Measurements from ENCODE around the gene QRFP. TPM values are rescaled to one million over a fixed set of nuclear protein-coding genes. Genes with fewer than 3 reads are reported as not detected.

Gene QRFP
- total RNA-seq, 1 experiment from 2014 or later = not detected

DNA sequence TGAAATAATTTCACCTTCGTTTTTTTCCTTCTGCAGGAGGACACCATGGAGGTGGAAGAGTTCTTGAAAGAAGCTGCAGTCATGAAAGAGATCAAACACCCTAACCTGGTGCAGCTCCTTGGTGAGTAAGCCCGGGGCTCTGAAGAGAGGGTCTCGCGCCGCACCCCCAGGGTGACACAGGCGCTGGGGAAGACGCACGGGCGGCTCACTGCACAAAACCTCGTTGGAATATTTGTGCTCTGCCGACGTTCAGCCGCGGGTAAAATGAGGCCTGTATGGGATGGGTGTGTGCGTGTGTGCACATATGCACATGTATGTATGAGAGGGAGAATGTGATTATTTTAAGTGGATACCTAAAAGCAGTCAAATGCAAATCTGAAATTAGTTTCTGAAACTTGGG, 24.5 kb downstream of the QRFP start:
- Mint-ChIP-seq H3K4me1 (no peaks in the 10 kb centered on the region), H3K27me3 (ENCODE audit: low read depth) (no peaks in the 10 kb centered on the region), H3K36me3 (ENCODE audit: insufficient read depth in 1 of 3, low read depth in 3 of 3) (peaks cover 46 to 76% (median 74%) of the 10 kb centered on the region in 3 experiments), H3K9me3 (no peaks in the 10 kb centered on the region), H3K4me3 (no peak overlapping the region), H3K27ac (no peak overlapping the region)
- H3K27me3 ChIP-seq (ENCODE audit: insufficient read depth, low read length) = no peaks in the 10 kb centered on the region
- H3K79me2 ChIP-seq (ENCODE audit: insufficient read depth, low read length) = no peaks in the 10 kb centered on the region
- H3K56ac ChIP-seq (ENCODE audit: insufficient read length, low read depth, low read length) = no peak overlapping the region
- no peak overlapping the region for H2AFZ ChIP-seq (ENCODE audit: low read length)
- no peaks in the 10 kb centered on the region for H3K79me1 ChIP-seq (ENCODE audit: insufficient read depth, low read depth, low read length, poor library complexity, severe bottlenecking)
- WGBS (ENCODE audit: extremely low coverage, insufficient read length, low lambda C conversion rate) = no CpG with 5 or more reads among the region's 15 CpGs
- no peak overlapping the region for H3K14ac ChIP-seq (ENCODE audit: insufficient read depth, low read length)
- no peak overlapping the region for H4K91ac ChIP-seq (ENCODE audit: insufficient read length, low read depth, low read length)
- H3K9me3 ChIP-seq (ENCODE audit: control insufficient read depth, low read depth, low read length) = no peaks in the 10 kb centered on the region
- H2BK12ac ChIP-seq (ENCODE audit: insufficient read length, low read depth, low read length) = no peak overlapping the region
- no peak overlapping the region for H2BK5ac ChIP-seq (ENCODE audit: insufficient read length, low read length)
- no peaks in the 10 kb centered on the region for H4K20me1 ChIP-seq (ENCODE audit: control insufficient read depth, insufficient read depth, insufficient read length)
- no peak overlapping the region for H3K9ac ChIP-seq (ENCODE audit: extremely low read depth, insufficient read length, low read length)
- DNase-seq = no peak
- no peak overlapping the region for H4K8ac ChIP-seq (replicated peaks; ENCODE audit: insufficient read length, low read depth, low read length)
- H3K18ac ChIP-seq (ENCODE audit: insufficient read length, low read depth, low read length) = no peak overlapping the region
- H2AK5ac ChIP-seq (ENCODE audit: insufficient read length, low read length) = no peak overlapping the region
- no peak overlapping the region for H3K27ac ChIP-seq (ENCODE audit: insufficient read length, low read depth, low read length)
- no peak overlapping the region for H3K23ac ChIP-seq (ENCODE audit: insufficient read length, low read depth, low read length)
- no peak overlapping the region for H2BK15ac ChIP-seq (ENCODE audit: low read depth, low read length)
- no peak overlapping the region for H3T11ph ChIP-seq (ENCODE audit: low read length)
- H3K4me1 ChIP-seq (ENCODE audit: insufficient read depth, low read length) = no peaks in the 10 kb centered on the region
- H3K23me2 ChIP-seq (ENCODE audit: insufficient read length, low read depth, low read length, poor library complexity, severe bottlenecking) = no peaks in the 10 kb centered on the region
- H2BK120ac ChIP-seq (ENCODE audit: low read depth, low read length, poor library complexity, severe bottlenecking) = no peak overlapping the region
- no peak overlapping the region for H3K4ac ChIP-seq (ENCODE audit: low read depth, low read length)
- TF ChIP-seq CTCF (conservative IDR thresholded peaks at IDR 0.05) = no peak
- no peak overlapping the region for H2BK20ac ChIP-seq (ENCODE audit: low read depth, low read length, poor library complexity, severe bottlenecking)
- no peak overlapping the region for H3K4me2 ChIP-seq (ENCODE audit: insufficient read depth, insufficient read length, low read length)
- no peak overlapping the region for H4K5ac ChIP-seq (ENCODE audit: insufficient read length, low read depth, low read length)
